ENCODE measurements around the gene DIS3L2. TPM values are rescaled to one million over a fixed set of nuclear protein-coding genes. Genes with fewer than 3 reads are reported as not detected.
"Not testable (repeated sequence)": the region's sequence is repeated elsewhere in the genome, so short reads cannot be mapped to it uniquely, and the experiment has no call there.

The DIS3L2 gene
- total and polyA plus RNA-seq, 2 experiments from 2014 or later, result 9.3 to 15.6 TPM

DNA sequence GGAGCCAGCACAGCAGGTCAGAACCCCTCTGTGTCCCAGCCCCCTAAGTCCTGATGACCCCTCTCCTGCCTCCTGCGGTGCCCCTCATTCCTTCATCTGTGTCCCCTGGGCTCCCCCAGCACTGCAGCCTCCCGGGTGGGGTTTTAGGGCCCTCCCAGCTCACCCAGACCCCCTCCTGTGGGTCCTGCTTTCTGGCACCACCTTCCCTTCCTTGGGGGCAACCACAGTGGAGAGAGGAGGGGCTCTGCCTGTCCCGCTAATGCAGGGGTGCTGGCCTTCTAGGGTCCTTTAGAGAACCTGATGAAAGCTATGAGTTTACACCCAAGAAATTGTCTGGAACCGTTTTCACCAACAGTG, 374.3 kb downstream of the DIS3L2 start:
- in situ Hi-C loops (cut with MboI), result no loop called here
- Histone ChIP-seq H3K9ac (no peak overlapping the region), H3K79me2 (ENCODE audit: insufficient read depth) (no peaks in the 10 kb centered on the region), H4K20me1 (ENCODE audit: insufficient read depth) (no peaks in the 10 kb centered on the region), H3K4me3 (no peak overlapping the region), H3K9me2 (ENCODE audit: insufficient read depth) (no peaks in the 10 kb centered on the region), H2AFZ (no peak overlapping the region), H3K27me3 (replicated peaks; ENCODE audit: insufficient read depth) (no peaks in the 10 kb centered on the region), H3K27ac (no peak overlapping the region), H3K36me3 (ENCODE audit: low read depth) (no peaks in the 10 kb centered on the region), H3K9me3 (ENCODE audit: low read depth) (no peaks in the 10 kb centered on the region), H3K4me1 (ENCODE audit: insufficient read depth) (no peaks in the 10 kb centered on the region), H3F3A (ENCODE audit: insufficient read depth) (no peaks in the 10 kb centered on the region), H3K4me2 (ENCODE audit: unreplicated experiment) (no peak overlapping the region)
- TF ChIP-seq EZH2phosphoT487 (IDR thresholded peaks at IDR 0.05; ENCODE audit: insufficient read depth, low read depth), result no peak
- no peak for TF ChIP-seq EZH2 (IDR thresholded peaks at IDR 0.05; ENCODE audit: insufficient read depth, poor library complexity, severe bottlenecking)
- DNase-seq, result no peak
- 96 to 97% methylated on average over 4 of the region's 4 CpGs for WGBS, 2 experiments (ENCODE audit: low coverage in 1 of 2, low lambda C conversion rate in 2 of 2, missing lambda C conversion rate in 2 of 2)

DNA sequence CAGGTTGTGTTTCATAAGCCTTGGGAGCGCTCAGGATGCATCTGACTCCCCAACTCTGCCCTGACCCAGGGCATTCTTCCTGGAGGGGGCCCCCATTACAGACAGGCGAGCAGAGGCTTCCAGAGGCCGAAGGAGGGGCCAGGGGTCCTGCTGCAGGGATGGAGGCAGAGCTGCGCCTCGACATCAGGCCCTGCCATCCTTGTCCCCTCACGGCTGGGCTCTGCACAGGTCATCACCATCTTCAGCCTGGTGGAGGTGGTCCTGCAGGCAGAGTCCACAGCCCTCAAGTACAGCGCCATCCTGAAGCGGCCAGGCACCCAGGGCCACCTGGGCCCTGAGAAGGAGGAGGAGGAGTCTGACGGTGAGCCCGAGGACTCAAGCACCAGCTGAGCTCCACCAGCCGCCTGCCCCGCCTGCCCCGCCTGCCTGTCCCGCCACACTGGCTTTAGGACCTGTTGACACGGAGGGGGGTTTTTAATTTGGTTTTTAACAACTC, 374.8 kb downstream of the DIS3L2 start:
- no peaks in the 10 kb centered on the region for H3K4me1 ChIP-seq (ENCODE audit: insufficient read depth)
- in situ Hi-C loops (cut with MboI), result no loop called here
- H4K20me1 ChIP-seq (ENCODE audit: insufficient read depth), result no peaks in the 10 kb centered on the region
- H2AFZ ChIP-seq, result no peak overlapping the region
- no peak for DNase-seq
- H3K27me3 ChIP-seq (replicated peaks; ENCODE audit: insufficient read depth), result no peaks in the 10 kb centered on the region
- H3K36me3 ChIP-seq (ENCODE audit: low read depth), result no peaks in the 10 kb centered on the region
- WGBS, 2 experiments (ENCODE audit: low coverage in 1 of 2, low lambda C conversion rate in 2 of 2, missing lambda C conversion rate in 2 of 2), result 93 to 94% methylated on average over 14 to 15 of the region's 15 CpGs
- no peaks in the 10 kb centered on the region for H3F3A ChIP-seq (ENCODE audit: insufficient read depth)
- no peaks in the 10 kb centered on the region for H3K9me3 ChIP-seq (ENCODE audit: low read depth)
- TF ChIP-seq EZH2phosphoT487 (IDR thresholded peaks at IDR 0.05; ENCODE audit: insufficient read depth, low read depth), result no peak
- TF ChIP-seq EZH2 (IDR thresholded peaks at IDR 0.05; ENCODE audit: insufficient read depth, poor library complexity, severe bottlenecking), result no peak
- H3K9ac ChIP-seq, result no peak overlapping the region
- H3K27ac ChIP-seq, result no peak overlapping the region
- no peak overlapping the region for H3K4me3 ChIP-seq
- H3K9me2 ChIP-seq (ENCODE audit: insufficient read depth), result no peaks in the 10 kb centered on the region
- H3K4me2 ChIP-seq (ENCODE audit: unreplicated experiment), result no peak overlapping the region
- H3K79me2 ChIP-seq (ENCODE audit: insufficient read depth), result no peaks in the 10 kb centered on the region

DNA sequence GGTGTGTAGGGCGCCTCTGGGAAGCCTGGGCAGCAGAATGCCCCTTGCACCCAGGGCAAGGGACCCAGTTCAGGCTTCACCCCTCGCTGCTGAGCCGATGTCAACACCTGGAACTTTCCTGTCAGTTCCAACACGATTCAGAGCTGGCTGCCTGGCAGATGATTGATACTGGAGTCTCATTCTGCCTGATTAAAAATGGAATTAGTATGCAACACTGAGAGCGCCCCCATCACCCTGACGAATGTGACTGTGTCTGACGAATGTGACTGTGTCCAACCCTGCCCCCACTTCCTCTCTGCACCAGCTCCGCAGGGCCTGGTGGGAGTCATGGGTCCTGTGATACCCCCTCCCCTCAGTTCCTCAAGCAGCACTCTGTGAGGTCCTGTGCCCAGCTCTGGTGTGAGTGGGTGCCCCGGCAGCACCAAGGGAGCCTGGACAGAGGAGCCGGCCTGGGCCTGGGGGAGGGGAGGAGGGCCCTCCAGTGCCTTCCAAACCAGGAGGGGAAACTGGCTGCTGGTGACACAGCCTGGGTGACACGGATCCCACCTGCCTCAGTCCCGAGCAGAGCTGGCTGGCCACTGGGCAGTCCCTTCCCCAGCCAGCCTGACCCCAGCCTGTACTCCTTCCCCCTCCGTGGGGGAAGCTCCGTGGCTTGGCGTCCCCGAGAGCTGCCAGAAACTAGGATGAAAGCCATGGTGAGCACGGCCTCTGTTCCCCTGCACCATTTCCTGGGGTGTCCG, 375.6 kb downstream of the DIS3L2 start:
- Histone ChIP-seq H3F3A (ENCODE audit: insufficient read depth) (no peaks in the 10 kb centered on the region), H3K4me1 (ENCODE audit: insufficient read depth) (no peaks in the 10 kb centered on the region), H3K79me2 (ENCODE audit: insufficient read depth) (no peaks in the 10 kb centered on the region), H4K20me1 (ENCODE audit: insufficient read depth) (no peaks in the 10 kb centered on the region), H3K27me3 (replicated peaks; ENCODE audit: insufficient read depth) (no peaks in the 10 kb centered on the region), H3K4me2 (ENCODE audit: unreplicated experiment) (no peak overlapping the region), H3K4me3 (no peak overlapping the region), H3K27ac (no peak overlapping the region), H2AFZ (no peak overlapping the region), H3K36me3 (ENCODE audit: low read depth) (no peaks in the 10 kb centered on the region), H3K9ac (no peak overlapping the region), H3K9me2 (ENCODE audit: insufficient read depth) (no peaks in the 10 kb centered on the region), H3K9me3 (ENCODE audit: low read depth) (no peaks in the 10 kb centered on the region)
- in situ Hi-C loops (cut with MboI), result no loop called here
- TF ChIP-seq EZH2phosphoT487 (IDR thresholded peaks at IDR 0.05; ENCODE audit: insufficient read depth, low read depth), result no peak
- TF ChIP-seq EZH2 (IDR thresholded peaks at IDR 0.05; ENCODE audit: insufficient read depth, poor library complexity, severe bottlenecking), result no peak
- no peak for DNase-seq
- WGBS, 2 experiments (ENCODE audit: low coverage in 1 of 2, low lambda C conversion rate in 2 of 2, missing lambda C conversion rate in 2 of 2), result 92% methylated on average over 16 to 17 of the region's 18 CpGs

DNA sequence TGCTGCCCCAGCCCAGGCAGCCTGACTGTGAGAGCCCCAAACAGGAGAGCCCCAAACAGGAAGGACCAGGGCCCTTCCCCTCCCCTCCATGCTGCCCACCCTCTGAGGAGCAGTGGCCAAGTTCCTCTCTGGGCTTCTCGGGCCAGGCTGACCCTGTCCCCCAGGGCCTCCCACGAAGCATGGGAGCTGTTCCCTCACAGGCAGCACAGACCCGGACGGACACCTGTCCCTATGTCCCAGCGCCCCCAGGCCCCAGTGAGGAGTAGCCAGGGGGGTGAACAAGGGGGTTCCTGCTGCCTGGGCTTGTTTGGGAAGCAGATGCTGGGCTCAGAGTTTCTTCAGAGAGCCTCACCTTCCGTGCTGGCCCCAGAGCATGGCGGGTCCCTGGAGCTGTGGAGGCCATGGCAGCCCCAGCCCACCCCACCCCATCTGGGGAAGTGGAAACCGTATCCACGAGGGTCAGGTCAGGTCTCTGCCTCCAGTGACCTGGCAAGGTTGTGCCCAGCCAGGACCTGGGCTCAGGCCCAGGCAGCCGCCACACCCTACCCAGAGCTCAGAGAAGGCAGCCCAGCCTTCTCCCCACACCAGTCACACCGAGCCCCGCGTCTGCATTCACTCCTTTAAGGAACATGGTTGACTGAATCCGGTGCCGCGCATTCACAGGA, 376.7 kb downstream of the DIS3L2 start:
- H3K27me3 ChIP-seq (replicated peaks; ENCODE audit: insufficient read depth); H3K79me2 ChIP-seq (ENCODE audit: insufficient read depth); DNase-seq; H3K9me3 ChIP-seq (ENCODE audit: low read depth); H3K4me3 ChIP-seq; H3K9me2 ChIP-seq (ENCODE audit: insufficient read depth); H3K4me2 ChIP-seq (ENCODE audit: unreplicated experiment); H3K4me1 ChIP-seq (ENCODE audit: insufficient read depth); H2AFZ ChIP-seq; H3F3A ChIP-seq (ENCODE audit: insufficient read depth); H3K27ac ChIP-seq; H4K20me1 ChIP-seq (ENCODE audit: insufficient read depth); in situ Hi-C loops (cut with MboI); H3K36me3 ChIP-seq (ENCODE audit: low read depth); H3K9ac ChIP-seq: not testable (repeated sequence)
- WGBS, 2 experiments (ENCODE audit: low coverage in 1 of 2, low lambda C conversion rate in 2 of 2, missing lambda C conversion rate in 2 of 2), result 93 to 95% methylated on average over 7 to 11 of the region's 16 CpGs
